Thoracic aorta (tissue), 2 donors: ENCODE measurements around the gene ATOH7. TPM values are rescaled to one million over a fixed set of nuclear protein-coding genes. Genes with fewer than 3 reads are reported as not detected.

ENCODE experiments used
- ATAC-seq: fragments of 150-250 bp; one replicate; pipeline ENCODE4 v1.8.0; 2017; ENCODE audit warnings: low read depth; ENCODE audit not compliant: insufficient number of reproducible peaks, low FRiP score
- DNase-seq: peaks from one replicate; pipeline ENCODE4 v3.0.0-alpha.2; 2020; ENCODE audit warnings: low spot score
- H3K27ac ChIP-seq, 2 donors: fragments of 200-600 bp; sonication (generic); 1 replicate in 1 of 2; 2 replicates in 1 of 2; pipeline ENCODE4 v1.5.1; 2016; ENCODE audit warnings: mild to moderate bottlenecking in 2 of 2, moderate library complexity in 2 of 2
- H3K27me3 ChIP-seq: fragments of 200-600 bp; sonication (generic); replicated peaks from 2 replicates; pipeline ENCODE4 v1.6.0; 2016; ENCODE audit warnings: mild to moderate bottlenecking; ENCODE audit not compliant: insufficient read depth
- H3K36me3 ChIP-seq: fragments of 200-600 bp; sonication (generic); one replicate; pipeline ENCODE4 v1.5.1; 2016
- H3K4me1 ChIP-seq, 2 donors: fragments of 200-600 bp; sonication (generic); 1 replicate in 1 of 2; 2 replicates in 1 of 2; pipeline versions ENCODE4 v1.5.1 to v1.6.0; 2016; ENCODE audit warnings: low read depth in 2 of 2, mild to moderate bottlenecking in 1 of 2; ENCODE audit not compliant: control insufficient read depth in 1 of 2
- H3K4me3 ChIP-seq: fragments of 200-600 bp; sonication (generic); 2 replicates; pipeline ENCODE4 v1.5.1; 2016; ENCODE audit warnings: mild to moderate bottlenecking
- H3K9me3 ChIP-seq: fragments of 200-600 bp; sonication (generic); 2 replicates; pipeline ENCODE4 v1.5.1; 2016
- total RNA-seq, 2 donors: library from RNA; depleted of rRNA; stranded (reverse); fragments of >200 nt; gene quantifications; one replicate each; pipeline versions ENCODE4 v1.1.0 to v1.2.3, GENCODE V29; 2016
- TF ChIP-seq, protein P1 (sequence below): fragments of 200-600 bp; sonication (generic); IDR thresholded peaks from one replicate; pipeline ENCODE4 v1.5.1; 2019; ENCODE audit warnings: antibody characterized with exemption

ATOH7 gene
- total RNA-seq, 2 donors from 2014 or later = not detected

DNA sequence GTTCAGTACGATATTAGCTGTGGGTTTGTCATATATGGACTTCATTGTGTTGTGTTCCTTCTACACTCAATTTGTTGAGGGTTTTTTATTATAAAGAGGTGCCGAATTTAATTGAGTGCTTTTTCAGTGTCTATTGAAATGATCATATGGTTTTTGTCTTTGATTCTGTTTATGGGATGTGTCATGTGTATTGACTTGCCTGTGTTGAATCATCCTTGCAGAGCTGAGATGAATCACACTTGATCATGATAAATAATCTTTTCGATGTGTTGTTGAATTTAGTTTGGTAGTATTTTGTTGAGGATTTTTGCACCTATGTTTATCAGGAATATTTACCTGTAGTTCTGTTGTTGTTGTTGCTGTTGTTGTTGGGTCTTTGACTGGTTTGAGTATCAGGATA, 39.8 kb downstream of the ATOH7 start:
- Histone ChIP-seq H3K9me3 (no peaks in the 10 kb centered on the region), H3K36me3 (no peaks in the 10 kb centered on the region), H3K27ac (no peak overlapping the region), H3K27me3 (no peaks in the 10 kb centered on the region), H3K4me1 (no peaks in the 10 kb centered on the region), H3K4me3 (no peak overlapping the region)
- DNase-seq = no peak
- TF ChIP-seq, protein P1, sequence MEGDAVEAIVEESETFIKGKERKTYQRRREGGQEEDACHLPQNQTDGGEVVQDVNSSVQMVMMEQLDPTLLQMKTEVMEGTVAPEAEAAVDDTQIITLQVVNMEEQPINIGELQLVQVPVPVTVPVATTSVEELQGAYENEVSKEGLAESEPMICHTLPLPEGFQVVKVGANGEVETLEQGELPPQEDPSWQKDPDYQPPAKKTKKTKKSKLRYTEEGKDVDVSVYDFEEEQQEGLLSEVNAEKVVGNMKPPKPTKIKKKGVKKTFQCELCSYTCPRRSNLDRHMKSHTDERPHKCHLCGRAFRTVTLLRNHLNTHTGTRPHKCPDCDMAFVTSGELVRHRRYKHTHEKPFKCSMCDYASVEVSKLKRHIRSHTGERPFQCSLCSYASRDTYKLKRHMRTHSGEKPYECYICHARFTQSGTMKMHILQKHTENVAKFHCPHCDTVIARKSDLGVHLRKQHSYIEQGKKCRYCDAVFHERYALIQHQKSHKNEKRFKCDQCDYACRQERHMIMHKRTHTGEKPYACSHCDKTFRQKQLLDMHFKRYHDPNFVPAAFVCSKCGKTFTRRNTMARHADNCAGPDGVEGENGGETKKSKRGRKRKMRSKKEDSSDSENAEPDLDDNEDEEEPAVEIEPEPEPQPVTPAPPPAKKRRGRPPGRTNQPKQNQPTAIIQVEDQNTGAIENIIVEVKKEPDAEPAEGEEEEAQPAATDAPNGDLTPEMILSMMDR = no peak
- ATAC-seq = no peak

DNA sequence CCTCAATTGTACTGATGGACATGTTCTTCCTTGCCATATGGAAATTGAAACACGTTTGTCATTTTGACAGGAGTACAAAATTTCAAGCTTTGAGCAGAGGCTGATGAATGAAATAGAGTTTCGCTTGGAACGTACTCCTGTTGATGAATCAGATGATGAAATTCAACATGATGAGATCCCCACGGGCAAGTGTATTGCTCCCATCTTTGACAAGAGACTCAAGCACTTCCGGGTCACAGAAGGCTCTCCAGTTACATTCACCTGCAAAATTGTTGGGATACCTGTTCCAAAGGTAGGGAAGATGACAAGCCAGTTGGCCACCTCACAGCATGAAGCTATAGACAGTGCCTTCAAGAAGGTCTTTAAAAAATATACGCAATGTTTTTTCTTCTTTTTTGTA, 43.1 kb downstream of the ATOH7 start:
- H3K36me3 ChIP-seq = no peaks in the 10 kb centered on the region
- TF ChIP-seq, protein P1 = no peak
- ATAC-seq = no peak
- no peak for DNase-seq
- H3K9me3 ChIP-seq = no peaks in the 10 kb centered on the region
- H3K27ac ChIP-seq = no peak overlapping the region
- H3K4me1 ChIP-seq = no peaks in the 10 kb centered on the region
- no peak overlapping the region for H3K4me3 ChIP-seq
- no peaks in the 10 kb centered on the region for H3K27me3 ChIP-seq

DNA sequence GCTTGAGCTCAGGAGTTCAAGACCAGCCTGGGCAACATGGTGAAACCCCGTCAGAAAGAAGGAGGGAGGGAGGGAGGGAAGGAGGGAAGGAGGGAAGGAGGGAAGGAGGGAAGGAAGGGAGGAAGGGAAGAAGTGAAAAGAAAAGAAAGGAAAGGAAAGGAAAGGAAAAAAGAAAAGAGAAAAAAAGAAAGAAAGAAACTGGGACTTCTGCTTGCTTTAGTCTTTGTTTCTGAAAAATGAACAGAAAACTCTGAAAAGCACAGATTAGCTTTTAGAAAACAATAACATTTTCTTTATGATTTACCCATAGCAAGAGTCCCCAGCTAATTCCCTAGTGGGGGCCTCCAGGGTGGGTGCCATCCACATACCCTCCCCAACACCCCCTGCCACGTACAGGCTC, 46.8 kb downstream of the ATOH7 start:
- TF ChIP-seq, protein P1 = no peak
- ATAC-seq = no peak

DNA sequence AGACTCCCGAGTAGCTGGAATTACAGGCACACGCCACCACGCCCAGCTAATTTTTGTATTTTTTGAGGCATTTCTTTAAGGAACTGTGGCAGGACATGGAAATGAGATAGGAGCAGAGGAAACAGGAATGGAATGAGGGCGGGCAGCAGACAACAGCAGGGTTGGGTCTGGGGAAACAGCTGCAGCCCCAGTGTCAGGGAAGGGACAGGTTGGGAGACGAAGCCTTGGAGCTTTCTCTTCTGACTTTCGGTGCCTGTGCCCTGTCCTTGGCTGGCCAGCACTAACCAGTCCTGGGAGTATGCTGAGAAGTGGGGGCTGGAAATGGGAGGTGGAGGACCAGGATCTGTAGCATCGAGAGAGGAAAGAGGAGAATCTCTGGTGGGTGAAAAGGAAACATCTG, 47.4 kb downstream of the ATOH7 start:
- no peak for ATAC-seq

More for the DNA sequence above, 46.8 kb downstream of the ATOH7 start:
- Histone ChIP-seq H3K4me1 (no peaks in the 10 kb centered on the region), H3K27me3 (no peaks in the 10 kb centered on the region), H3K9me3 (no peaks in the 10 kb centered on the region), H3K36me3 (no peaks in the 10 kb centered on the region), H3K4me3 (no peak overlapping the region), H3K27ac (no peak overlapping the region)
- DNase-seq = no peak

More for the DNA sequence above, 47.4 kb downstream of the ATOH7 start:
- DNase-seq = no peak
- H3K27me3 ChIP-seq = no peaks in the 10 kb centered on the region
- no peaks in the 10 kb centered on the region for H3K4me1 ChIP-seq
- H3K36me3 ChIP-seq = no peaks in the 10 kb centered on the region
- TF ChIP-seq, protein P1 = no peak
- H3K27ac ChIP-seq = no peak overlapping the region
- H3K9me3 ChIP-seq = no peaks in the 10 kb centered on the region
- no peak overlapping the region for H3K4me3 ChIP-seq

Other genes with a start within 250 kb of the ATOH7 start
- 10 to 100 TPM; 60.2 to 83.7 TPM for gene HERC4, start 156.8 kb downstream of the ATOH7 start, total RNA-seq
- not detected for gene MYPN, start 122.6 kb downstream of the ATOH7 start, total RNA-seq
- 10 to 100 TPM; 47.1 to 68.7 TPM for gene HNRNPH3, start 100.0 kb upstream of the ATOH7 start, total RNA-seq
- 1 to 10 TPM; 8.0 to 9.5 TPM for gene PBLD, start 100.8 kb upstream of the ATOH7 start, total RNA-seq
- 10 to 100 TPM; 27.5 to 44.0 TPM for gene RUFY2, start 175.2 kb upstream of the ATOH7 start, total RNA-seq
- 1 to 10 TPM; 1.6 to 5.1 TPM for gene DNA2, start 239.9 kb upstream of the ATOH7 start, total RNA-seq